HG03565 (cell line): ENCODE results near the gene MIDN.

Source experiments
- ATAC-seq: cut with Tn5 transposase; IDR thresholded peaks from one replicate; pipeline ENCODE4 v1.9.1; 2021; ENCODE audit warnings: mild to moderate bottlenecking, moderate library complexity; ENCODE audit not compliant: unreplicated experiment

MIDN gene

GRCh38 chr19:1280636-1281568 is 32.5 kb downstream of the MIDN start:
- ATAC-seq = no peak

DNA sequence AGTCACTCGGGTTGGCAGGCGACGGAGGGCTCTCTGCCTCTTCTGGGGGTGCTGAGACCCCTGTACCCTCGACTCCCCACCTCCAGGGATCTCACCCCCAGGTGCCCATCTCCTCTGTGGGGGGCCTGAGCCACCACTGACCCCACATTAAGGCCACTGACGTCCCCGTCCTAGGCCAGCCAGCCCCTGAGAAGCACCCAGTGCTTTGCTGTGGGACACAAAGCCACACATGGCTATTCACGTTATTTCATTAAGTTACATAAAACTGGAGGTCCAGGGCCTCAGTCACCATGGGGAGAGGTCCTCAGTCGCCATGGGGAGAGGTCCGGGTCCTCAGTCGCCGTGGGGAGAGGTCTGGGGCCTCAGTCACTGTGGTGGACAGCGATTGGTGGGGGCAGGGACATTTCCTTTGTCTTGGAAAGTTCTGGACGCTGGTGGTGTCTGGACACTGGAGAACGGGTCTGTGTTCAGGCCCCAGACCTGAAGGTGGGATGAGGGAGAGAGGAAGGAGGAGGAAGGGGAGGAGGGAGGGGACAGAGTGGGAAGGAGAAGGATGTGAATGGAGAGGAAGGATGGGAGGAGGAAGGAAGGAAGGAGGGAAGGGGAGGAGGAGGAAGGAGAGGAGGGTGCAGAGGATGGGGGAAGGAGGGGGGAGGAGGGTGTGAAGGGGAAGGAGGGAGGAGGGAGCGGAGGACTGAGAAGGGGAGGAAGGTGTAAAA is 33.3 kb downstream of the MIDN start:
- ATAC-seq = no peak

DNA sequence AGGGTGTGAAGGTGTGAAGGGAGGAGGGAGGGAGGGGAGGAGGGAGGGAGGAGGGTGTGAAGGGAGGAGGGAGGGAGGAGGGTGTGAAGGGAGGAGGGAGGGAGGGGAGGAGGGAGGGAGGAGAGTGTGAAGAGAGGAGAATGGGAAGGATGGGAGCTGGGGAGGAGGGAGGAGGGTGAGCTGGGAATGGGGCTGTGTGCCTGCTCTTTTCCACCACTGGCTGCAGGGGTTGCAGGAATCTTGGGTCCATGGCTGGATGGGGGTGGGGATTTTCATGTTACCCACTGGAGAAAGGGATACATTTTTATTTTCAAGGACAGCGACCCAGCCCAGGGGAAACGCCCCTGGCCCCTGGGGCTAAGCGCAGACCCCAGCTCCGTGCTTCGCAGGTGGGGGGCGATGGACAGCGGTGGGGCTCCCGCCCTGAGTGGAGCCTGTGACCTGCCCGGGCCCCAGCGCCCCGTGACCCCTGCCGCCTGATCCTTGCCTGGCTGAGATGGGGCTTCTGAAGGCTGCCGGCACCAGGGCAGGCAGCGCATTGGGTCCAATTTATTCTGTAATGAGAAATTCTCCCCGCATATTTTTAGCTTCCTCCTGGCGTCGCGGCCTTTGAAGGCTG is 34.3 kb downstream of the MIDN start:
- no peak for ATAC-seq

DNA sequence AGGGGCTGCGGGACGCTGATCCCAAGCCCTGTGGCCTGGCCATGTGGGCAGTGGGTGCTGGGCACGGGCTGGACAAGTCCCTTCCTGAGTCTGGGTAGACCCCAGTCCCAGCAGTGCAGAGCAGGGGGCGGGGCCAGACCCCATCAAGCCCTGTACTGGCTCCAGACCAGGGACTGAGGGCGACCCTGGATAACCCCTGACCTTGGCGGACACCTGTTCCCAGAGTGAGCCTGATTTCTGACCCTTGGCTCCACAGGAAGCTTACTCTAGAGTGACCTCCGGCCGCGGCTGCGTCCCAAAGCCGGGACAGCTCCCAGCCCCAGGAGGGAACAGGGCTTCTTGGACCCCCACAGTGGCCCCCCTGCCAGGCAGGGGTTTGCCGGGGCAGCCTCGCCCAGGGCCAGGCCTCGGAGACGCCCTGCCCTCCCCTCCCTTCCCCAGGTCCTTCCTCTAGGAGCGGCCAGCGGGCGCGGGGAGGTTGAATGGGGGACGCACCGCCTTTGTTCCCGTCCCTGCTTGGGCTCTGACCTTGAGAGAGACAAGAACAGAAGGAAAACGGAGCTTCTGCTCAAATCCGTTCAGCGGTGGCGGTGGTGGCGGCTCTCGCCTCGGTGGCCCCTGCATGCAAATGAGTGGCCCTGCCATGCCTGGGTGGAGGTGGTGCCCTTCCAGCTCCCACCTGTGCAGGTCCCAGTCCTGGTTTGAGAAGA is 35.0 kb downstream of the MIDN start:
- ATAC-seq = no peak

- no peak for ATAC-seq
Measured at GRCh38 chr19:1283917-1284292, 35.5 kb downstream of the MIDN start.

DNA sequence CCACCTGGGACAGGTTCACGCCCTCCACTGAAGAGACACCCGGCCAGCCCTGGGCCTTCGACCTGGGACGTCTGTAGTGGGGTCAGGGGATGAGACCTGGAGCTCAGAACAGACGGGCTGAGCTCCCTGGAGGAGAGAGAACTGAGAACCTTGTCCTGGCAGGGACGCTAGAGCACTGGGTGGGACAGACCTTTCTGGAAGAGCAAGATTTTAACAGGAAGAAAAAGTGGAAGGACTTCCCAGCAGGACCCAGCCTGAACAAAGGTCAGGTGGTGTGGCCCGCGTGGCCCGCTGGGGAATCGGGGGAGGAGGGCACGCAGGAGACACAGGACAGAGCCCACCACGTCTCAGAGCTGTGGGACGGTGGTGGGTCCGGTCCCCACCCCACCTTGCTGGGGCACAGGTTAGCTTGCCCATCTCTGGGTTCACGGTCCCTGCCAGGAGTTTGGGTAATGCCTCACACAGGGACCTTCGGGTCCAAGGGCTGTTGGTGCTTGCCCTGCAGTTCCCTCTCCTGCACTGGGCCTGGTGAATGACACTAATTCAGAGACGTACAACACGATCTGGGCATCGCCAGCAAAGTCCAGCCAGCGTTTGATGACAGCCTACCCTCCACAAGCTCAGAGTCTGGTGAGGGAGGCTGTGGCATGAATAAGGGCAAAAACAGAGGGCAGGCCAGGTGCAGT is 36.1 kb downstream of the MIDN start:
- ATAC-seq = no peak

GRCh38 chr19:1284979-1285736 is 36.8 kb downstream of the MIDN start:
- ATAC-seq = no peak

GRCh38 chr19:1285737-1286360 is 37.5 kb downstream of the MIDN start, which contains the start of gene EFNA2:
Gene EFNA2, plus strand, starts transcription at chr19:1285873. Its CDS starts 296 bp downstream, at chr19:1286169.
- ATAC-seq = no peak

DNA sequence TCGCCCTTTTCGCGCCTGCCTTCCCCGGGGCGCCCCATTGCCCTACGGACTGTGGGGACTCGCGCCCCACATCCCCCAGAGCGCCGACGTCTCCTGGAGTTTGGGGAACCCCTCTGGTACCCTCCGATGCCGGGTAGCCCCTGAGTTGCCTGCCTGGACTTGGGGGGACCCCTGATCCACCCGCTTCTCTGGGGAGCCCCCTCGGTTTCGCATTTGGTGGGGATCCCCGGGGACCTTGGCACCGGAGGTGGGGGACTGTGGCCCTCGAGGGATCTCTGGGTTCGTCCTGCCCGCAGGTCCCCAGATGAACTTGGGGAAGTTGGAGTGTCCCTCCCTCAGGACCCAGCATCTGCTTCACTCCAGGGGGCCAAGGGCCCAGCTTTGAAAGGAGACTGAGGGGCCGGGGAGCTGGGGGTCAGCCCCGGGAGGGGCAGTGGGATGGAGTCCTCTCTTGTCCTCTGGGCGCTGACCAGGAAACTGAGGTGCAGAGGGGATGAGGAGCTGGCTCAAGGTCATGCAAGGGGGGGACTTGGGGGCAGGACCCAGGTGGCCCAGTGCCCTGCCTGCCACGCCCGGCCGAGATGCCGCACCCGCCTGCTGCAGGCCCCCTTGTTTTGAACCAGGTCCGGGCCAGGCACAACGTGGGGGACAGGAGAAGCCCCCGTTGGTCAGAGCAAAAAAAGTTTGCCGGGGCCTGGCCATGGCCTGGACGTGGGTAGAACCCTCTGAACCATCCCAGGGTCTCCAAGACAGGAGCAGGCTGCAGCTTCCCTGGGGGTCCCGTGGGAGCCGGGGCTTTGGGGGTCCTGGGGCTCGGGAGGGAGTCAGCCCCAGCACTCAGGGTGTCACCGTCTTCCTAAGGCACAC is 38.3 kb downstream of the MIDN start:
- no peak for ATAC-seq

DNA sequence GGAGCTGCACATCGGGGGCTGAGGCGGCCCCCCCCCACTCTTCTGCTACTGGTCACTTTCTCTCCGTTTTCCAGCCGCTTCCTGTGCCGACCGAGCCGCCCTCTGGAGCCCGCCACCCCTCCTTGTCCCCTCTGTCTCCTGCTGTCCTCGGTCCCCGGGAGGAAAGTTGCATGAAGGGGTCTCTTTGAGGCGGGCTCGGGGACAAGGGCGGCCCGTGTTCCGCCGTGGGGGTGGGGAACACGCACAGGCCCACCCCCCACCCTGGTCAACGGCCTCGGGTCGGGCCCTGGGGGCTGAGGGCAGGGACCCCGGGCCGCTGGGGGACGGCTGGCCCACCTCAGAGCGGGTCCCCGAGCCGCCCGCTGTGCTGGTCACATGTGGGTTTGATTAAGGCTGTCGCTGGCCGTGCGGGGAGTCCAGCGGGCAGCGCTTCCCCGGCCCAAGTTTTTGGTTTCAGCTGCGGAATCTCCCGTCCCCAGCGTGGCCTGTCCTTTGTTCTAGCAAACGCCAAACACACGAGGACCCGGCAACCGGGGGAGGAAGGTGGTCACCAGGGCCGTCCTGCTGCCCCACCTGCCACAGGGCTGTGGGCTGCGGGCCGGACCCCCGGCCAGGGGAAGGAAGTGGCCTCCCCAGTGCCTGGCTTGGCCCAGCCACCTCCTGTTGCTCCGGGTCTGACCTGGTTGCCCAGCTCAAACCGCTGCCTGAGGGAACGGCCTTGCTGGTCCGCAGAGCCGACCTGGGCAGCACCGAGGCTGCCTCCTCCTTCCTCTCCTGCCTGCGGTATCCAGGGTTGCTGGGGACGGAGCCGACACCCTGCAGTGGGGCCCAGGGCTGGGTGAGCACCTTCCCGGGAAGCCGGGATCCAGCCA is 39.2 kb downstream of the MIDN start:
- no peak for ATAC-seq

DNA sequence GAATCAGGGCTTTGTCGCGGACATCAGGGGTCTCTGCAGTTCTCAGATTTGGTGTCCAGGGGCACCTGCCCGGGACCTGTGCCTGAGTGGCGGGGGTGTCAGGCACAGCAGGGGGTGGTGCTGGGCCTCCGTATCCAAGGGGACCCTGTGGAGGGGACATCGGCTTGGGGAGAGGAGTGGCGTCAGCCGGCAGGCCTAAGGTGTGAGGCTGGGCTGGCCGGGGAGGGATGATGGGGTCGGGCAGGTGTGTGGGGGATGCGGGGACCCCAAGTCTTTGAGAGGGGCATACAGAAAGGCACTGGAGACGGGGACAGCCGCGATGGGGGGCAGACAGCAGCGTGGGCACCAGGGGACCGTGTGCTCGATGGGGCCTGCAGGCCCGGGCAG is 39.8 kb downstream of the MIDN start:
- ATAC-seq = no peak

GRCh38 chr19:1288833-1289685 is 40.7 kb downstream of the MIDN start:
- ATAC-seq = no peak

- no peak for ATAC-seq
Measured at GRCh38 chr19:1289686-1290025, 41.3 kb downstream of the MIDN start.

- ATAC-seq = no peak
Measured at GRCh38 chr19:1290196-1290702, 41.9 kb downstream of the MIDN start.

GRCh38 chr19:1290703-1291651 is 42.6 kb downstream of the MIDN start:
- no peak for ATAC-seq
